Measurements from ENCODE around the gene EIF2B4. TPM values are rescaled to one million over a fixed set of nuclear protein-coding genes. Genes with fewer than 3 reads are reported as not detected.

The EIF2B4 gene
- total and polyA plus RNA-seq, 9 of the 15 experiments (the other 6 are each of a cell fraction or from before 2014, with no cell fraction given), result 29.7 to 80.3 (median 58.9) TPM

- TF ChIP-seq USF1 (CRISPR knock-in tag; IDR thresholded peaks at IDR 0.05), result no peak
- no peak for TF ChIP-seq ARID3B (CRISPR knock-in tag; IDR thresholded peaks at IDR 0.05; ENCODE audit: borderline replicate concordance)
- TF ChIP-seq TEAD1 (CRISPR knock-in tag; IDR thresholded peaks at IDR 0.05), result no peak
- TF ChIP-seq CBFA2T3 (IDR thresholded peaks at IDR 0.05), result 0 out of 2 replicates have a peak, but pooled peaks have one; percentile 17
- no peak for TF ChIP-seq U2AF2 (optimal IDR thresholded peaks at IDR 0.05; ENCODE audit: low read depth, low read length)
- no peak for TF ChIP-seq ETS1 (conservative IDR thresholded peaks at IDR 0.05; ENCODE audit: control insufficient read depth, low read depth, low read length)
- no peak for TF ChIP-seq CCAR2 (IDR thresholded peaks at IDR 0.05; ENCODE audit: low read depth, low read length)
- TF ChIP-seq EP400 (IDR thresholded peaks at IDR 0.05), result peak; percentile 66
- peak; percentile 100 for TF ChIP-seq JUND (IDR thresholded peaks at IDR 0.05; ENCODE audit: borderline replicate concordance, low read depth, low read length)
- TF ChIP-seq JUND (tag; IDR thresholded peaks at IDR 0.05; ENCODE audit: borderline replicate concordance, low read depth, low read length), result peak; percentile 99
- TF ChIP-seq FOSL1 (tag; conservative IDR thresholded peaks at IDR 0.05), result peak; percentile 100
- peak; percentile 58; the same call in 1 of the 2 replicates for TF ChIP-seq REST (IDR thresholded peaks at IDR 0.05; ENCODE audit: borderline replicate concordance)
- TF ChIP-seq REST (CRISPR knock-in tag; IDR thresholded peaks at IDR 0.05; ENCODE audit: low read depth), result no peak
- TF ChIP-seq ZNF639 (CRISPR knock-in tag; conservative IDR thresholded peaks at IDR 0.05 in 1 of 2, IDR thresholded peaks at IDR 0.05 in 1 of 2), result 0 out of 4 replicates have a peak, but pooled peaks of 1 of the 2 experiments have one; percentile 31
Measured at GRCh38 chr2:27320958-27321543, 49.1 kb downstream of the EIF2B4 start (continued).

Data from K562 (cell line).